Measurements from ENCODE around the gene SESN1. TPM values are rescaled to one million over a fixed set of nuclear protein-coding genes. Genes with fewer than 3 reads are reported as not detected.
"Not testable (repeated sequence)": the region's sequence is repeated elsewhere in the genome, so short reads cannot be mapped to it uniquely, and the experiment has no call there.

Gene SESN1
- total and polyA plus RNA-seq, 9 donors = 34.8 to 47.9 (median 40.9) TPM

DNA sequence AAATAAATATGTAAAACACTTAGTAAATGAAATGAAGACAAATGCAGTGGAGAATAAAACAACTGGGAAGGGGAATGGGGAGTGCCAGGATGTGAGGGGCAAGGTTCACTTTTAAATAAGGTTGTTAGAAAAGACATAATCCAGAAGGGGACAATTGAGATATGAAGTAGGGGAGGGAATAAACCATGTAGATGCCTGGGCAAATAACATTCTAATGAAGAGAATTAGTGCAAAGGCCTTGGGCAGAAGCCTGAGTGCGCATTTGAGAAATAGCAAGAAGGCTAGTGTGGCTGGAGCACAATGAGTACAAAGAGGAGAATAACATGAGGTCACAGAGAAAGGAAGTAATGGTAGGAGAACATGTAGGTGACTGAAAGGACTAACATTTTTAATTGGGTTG is 3.0 kb upstream of the SESN1 start:
- peaks cover 4% of the 10 kb centered on the region for H3K36me3 ChIP-seq (ENCODE audit: control insufficient read depth, insufficient read depth, low read length)
- no peak overlapping the region for H3K27ac ChIP-seq (ENCODE audit: low read length)
- H3K4me1 ChIP-seq (ENCODE audit: control insufficient read depth, insufficient read depth, low read length) = peaks cover 5% of the 10 kb centered on the region
- no peaks in the 10 kb centered on the region for H3K27me3 ChIP-seq (ENCODE audit: control insufficient read depth, insufficient read depth, low read length)
- no peak for DNase-seq
- no peaks in the 10 kb centered on the region for H3K9me3 ChIP-seq (replicated peaks; ENCODE audit: control insufficient read depth, low read depth, low read length)
- 100% methylated on average over 1 of the region's 1 CpG for WGBS (ENCODE audit: insufficient coverage)
- H3K4me3 ChIP-seq (ENCODE audit: low read length) = no peak overlapping the region

DNA sequence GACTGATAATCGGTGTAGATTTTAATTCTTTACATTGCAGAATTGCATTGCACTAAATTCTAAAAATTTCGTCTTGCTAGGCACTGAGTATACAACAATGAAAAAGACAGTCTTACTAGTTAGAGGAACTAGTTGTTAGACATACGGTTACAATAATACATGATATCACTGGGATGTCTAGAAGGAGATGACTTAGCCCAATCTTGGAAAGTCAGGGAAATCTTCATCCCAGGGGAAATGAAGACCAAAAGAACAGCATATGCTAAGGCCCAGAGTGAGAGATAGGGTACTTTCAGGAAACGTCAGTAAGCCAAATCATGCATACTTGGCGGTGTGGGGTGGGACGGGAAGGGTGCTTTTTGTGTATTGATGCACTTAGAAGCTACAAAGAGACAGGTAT is 1.6 kb upstream of the SESN1 start:
- Histone ChIP-seq H3K36me3 (ENCODE audit: control insufficient read depth, insufficient read depth, low read length) (peaks cover 2% of the 10 kb centered on the region), H3K27me3 (ENCODE audit: control insufficient read depth, insufficient read depth, low read length) (no peaks in the 10 kb centered on the region), H3K27ac (ENCODE audit: low read length) (peak overlapping the region; percentile 100), H3K9me3 (replicated peaks; ENCODE audit: control insufficient read depth, low read depth, low read length) (no peaks in the 10 kb centered on the region), H3K4me3 (ENCODE audit: low read length) (peak overlapping the region; percentile 81), H3K4me1 (ENCODE audit: control insufficient read depth, insufficient read depth, low read length) (peaks cover 7% of the 10 kb centered on the region)
- DNase-seq = no peak
- WGBS (ENCODE audit: insufficient coverage) = 57% methylated on average over 3 of the region's 6 CpGs

DNA sequence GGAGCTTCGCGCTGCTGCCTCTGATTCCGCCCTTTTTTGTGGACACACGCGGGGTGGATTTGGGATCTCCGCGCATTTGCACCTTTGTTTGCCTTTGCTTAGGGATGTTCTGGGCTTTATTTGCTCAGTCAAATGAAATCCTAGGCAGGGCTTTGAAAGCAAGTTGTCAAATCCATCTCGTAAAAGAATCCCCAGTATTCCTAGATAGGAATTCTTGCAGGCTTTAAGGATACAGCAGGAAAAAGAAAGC is 1.1 kb upstream of the SESN1 start:
- Histone ChIP-seq H3K36me3 (ENCODE audit: control insufficient read depth, insufficient read depth, low read length) (peaks cover 2% of the 10 kb centered on the region), H3K27me3 (ENCODE audit: control insufficient read depth, insufficient read depth, low read length) (no peaks in the 10 kb centered on the region), H3K4me3 (ENCODE audit: low read length) (peak overlapping the region; percentile 81), H3K4me1 (ENCODE audit: control insufficient read depth, insufficient read depth, low read length) (peaks cover 8% of the 10 kb centered on the region), H3K9me3 (replicated peaks; ENCODE audit: control insufficient read depth, low read depth, low read length) (no peaks in the 10 kb centered on the region), H3K27ac (ENCODE audit: low read length) (peak overlapping the region; percentile 100)
- no peak for DNase-seq
- WGBS (ENCODE audit: insufficient coverage) = 0% methylated on average over 5 of the region's 8 CpGs

DNA sequence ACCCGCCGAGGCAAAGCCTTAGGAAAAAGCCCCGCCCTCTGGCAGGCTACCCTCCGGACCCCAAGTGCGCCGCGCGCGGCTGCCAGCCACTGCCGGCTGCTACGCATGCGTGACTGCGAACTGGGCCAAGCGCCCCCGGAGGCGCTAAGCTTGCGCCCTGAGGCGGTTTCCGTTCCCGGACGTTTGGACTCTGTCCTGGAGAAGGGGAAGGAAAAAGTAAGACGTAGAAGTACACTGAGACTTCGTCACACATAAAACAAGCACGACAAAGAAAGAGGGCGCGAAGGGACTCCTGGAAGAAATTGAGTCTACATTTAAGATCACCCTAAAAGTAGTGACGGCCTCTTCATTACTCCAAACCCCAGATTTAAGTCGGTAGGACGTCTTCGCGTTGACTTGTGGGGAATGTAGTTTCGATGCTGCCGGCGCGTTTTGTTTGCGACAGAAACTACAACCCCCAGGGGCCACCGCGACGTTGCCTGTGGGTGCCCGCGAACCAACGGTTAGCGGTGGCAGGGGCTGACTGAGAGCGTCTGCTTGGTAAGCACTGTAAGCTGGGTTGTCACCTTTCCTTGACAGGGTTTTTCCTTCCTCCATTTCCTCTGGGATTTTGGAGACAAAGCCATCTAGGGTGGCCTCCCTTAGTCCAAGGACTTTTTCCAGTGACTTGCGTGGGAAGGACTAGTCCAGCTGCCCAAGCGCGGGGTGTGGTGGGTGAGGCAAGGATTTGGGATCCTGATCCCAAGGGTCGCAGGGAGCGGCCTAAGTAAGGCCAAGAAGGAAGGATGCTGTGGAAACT is 589 bp upstream of the SESN1 start, which contains the start of gene CEP57L1:
Gene CEP57L1, plus strand, starts transcription at position 472 of the 799 bp plus-strand sequence. CDS start 49,715 bp downstream, outside the sequence.
- Histone ChIP-seq H3K36me3 (ENCODE audit: control insufficient read depth, insufficient read depth, low read length) (peaks cover 2% of the 10 kb centered on the region), H3K9me3 (replicated peaks; ENCODE audit: control insufficient read depth, low read depth, low read length) (no peaks in the 10 kb centered on the region), H3K4me1 (ENCODE audit: control insufficient read depth, insufficient read depth, low read length) (peaks cover 11% of the 10 kb centered on the region), H3K27ac (ENCODE audit: low read length) (peak within 1 kb of the TSS; percentile 100), H3K4me3 (ENCODE audit: low read length) (peak within 1 kb of the TSS; percentile 81), H3K27me3 (ENCODE audit: control insufficient read depth, insufficient read depth, low read length) (no peaks in the 10 kb centered on the region)
- 2% methylated on average over 14 of the region's 49 CpGs for WGBS (ENCODE audit: insufficient coverage)
- peak; percentile 100 for DNase-seq

DNA sequence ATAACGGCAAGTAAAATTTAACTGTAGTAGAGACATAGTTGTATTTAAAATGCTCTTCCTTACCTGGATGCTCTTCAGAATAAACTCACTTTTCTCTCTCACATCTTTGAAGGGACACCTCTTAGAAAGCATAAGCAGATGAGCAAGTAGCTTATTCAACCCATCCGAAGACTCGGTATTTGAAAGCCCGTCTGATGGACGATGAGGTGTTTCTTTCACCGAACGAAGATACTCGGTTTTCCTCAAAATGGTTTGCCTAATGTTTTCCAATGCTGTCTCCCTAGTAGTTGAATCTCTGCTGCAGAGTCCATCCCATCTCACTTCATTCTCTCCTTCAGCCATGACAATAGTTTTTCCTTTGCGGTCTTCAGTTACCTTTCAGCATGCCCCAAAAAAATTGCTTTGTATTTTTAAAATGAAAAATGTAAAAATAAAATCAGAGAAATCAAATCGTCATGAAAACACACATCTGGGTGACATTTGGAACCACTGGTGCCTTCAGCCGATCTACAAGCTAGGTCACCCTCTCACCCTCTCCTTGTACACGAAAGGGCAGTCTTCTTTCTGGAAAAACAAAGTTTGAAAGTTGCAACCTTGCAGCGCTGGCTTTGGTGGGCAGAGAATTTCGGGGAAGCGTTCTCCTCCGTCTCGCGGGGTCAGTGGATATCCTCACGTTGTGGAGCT is 772 bp downstream of the SESN1 start:
- no peaks in the 10 kb centered on the region for H3K9me3 ChIP-seq (replicated peaks; ENCODE audit: control insufficient read depth, low read depth, low read length)
- H3K4me1 ChIP-seq (ENCODE audit: control insufficient read depth, insufficient read depth, low read length) = peaks cover 11% of the 10 kb centered on the region
- H3K4me3 ChIP-seq (ENCODE audit: low read length) = peak overlapping the region; percentile 81
- H3K27me3 ChIP-seq (ENCODE audit: control insufficient read depth, insufficient read depth, low read length) = no peaks in the 10 kb centered on the region
- 0% methylated on average over 15 of the region's 19 CpGs for WGBS (ENCODE audit: insufficient coverage)
- DNase-seq = peak; percentile 53
- H3K36me3 ChIP-seq (ENCODE audit: control insufficient read depth, insufficient read depth, low read length) = peaks cover 2% of the 10 kb centered on the region
- peak overlapping the region; percentile 100 for H3K27ac ChIP-seq (ENCODE audit: low read length)

DNA sequence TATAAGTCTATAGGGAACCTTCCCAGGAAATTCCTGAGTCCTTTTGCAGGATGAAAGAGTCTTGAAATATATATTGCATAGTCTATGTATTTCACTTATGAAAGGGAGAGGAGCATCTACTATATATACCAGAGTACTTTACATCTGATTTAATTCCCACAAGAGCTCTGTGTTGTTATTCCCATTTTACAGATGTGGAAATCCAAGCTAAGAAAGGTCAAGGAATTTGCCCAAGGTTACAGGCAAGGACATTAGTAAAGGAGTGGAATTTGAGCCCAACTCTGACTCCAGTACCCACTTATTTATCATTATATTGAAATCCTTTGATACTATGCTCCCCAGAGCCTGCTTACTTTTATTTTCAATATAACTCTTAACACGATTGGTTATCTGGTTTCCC is 2.6 kb downstream of the SESN1 start:
- no peak for DNase-seq
- H3K9me3 ChIP-seq (replicated peaks; ENCODE audit: control insufficient read depth, low read depth, low read length) = no peaks in the 10 kb centered on the region
- no peak overlapping the region for H3K27ac ChIP-seq (ENCODE audit: low read length)
- H3K36me3 ChIP-seq (ENCODE audit: control insufficient read depth, insufficient read depth, low read length) = no peaks in the 10 kb centered on the region
- peaks cover 13% of the 10 kb centered on the region for H3K4me1 ChIP-seq (ENCODE audit: control insufficient read depth, insufficient read depth, low read length)
- WGBS (ENCODE audit: insufficient coverage) = no CpG with 5 or more reads among the region's 1 CpG
- peak overlapping the region; percentile 81 for H3K4me3 ChIP-seq (ENCODE audit: low read length)
- no peaks in the 10 kb centered on the region for H3K27me3 ChIP-seq (ENCODE audit: control insufficient read depth, insufficient read depth, low read length)

DNA sequence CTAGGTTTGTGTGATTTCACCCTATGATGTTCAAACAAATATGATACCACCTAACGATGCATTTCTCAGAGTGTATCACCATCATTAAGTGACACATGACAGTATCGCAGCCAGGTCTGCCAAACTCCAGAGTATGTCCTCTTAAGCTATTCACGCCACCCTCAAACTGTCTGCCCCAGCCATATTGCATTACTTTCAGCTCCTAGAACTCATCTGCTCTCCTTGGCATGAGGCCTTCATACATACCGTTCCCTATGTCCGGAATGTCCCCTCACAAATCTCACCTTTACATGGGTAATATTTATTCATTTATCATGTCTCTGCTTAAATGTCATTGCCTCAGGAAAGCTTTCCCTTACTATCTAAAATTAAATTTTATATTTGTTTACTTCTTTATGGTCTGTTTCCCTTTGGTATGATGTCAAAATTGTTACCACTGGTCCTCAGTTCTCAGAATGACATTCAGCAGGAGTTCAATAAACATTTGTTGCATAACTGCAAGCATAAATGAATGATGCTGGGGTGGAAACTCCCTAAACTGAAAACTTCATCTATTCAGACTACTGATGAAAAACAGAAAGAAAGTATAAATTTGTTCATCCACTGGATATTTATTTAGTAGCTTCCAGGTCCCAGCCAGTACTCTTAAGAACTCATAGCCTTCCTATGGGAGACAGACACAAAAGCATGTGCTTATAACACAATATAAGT is 3.2 kb downstream of the SESN1 start:
- peaks cover 11% of the 10 kb centered on the region for H3K4me1 ChIP-seq (ENCODE audit: control insufficient read depth, insufficient read depth, low read length)

DNA sequence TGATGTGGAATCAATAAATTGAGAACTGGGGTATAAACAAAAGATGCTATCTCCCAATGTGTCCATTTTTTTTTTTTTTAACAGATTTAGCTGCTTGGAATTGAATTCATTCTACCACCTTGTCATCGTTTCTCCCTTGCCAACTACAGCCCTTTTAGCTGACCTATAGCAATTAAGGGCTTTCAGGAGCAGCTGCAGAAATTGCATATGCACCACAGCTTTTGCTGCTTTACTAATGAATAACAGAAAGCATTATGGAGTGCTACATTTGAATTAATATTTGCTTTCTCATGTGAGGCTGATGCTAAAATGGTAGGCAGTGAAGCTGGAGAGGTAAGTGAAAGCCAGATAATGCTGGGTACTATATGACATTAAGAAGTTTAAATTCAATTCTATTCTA is 5.7 kb downstream of the SESN1 start:
- Histone ChIP-seq H3K9me3 (replicated peaks; ENCODE audit: control insufficient read depth, low read depth, low read length) (no peaks in the 10 kb centered on the region), H3K4me3 (ENCODE audit: low read length) (no peak overlapping the region), H3K4me1 (ENCODE audit: control insufficient read depth, insufficient read depth, low read length) (peaks cover 8% of the 10 kb centered on the region), H3K27ac (ENCODE audit: low read length) (no peak overlapping the region), H3K36me3 (ENCODE audit: control insufficient read depth, insufficient read depth, low read length) (peaks cover 3% of the 10 kb centered on the region), H3K27me3 (ENCODE audit: control insufficient read depth, insufficient read depth, low read length) (no peaks in the 10 kb centered on the region)
- WGBS (ENCODE audit: insufficient coverage) = no CpG with 5 or more reads among the region's 1 CpG
- no peak for DNase-seq

More for the DNA sequence above, 3.2 kb downstream of the SESN1 start:
- Histone ChIP-seq H3K27me3 (ENCODE audit: control insufficient read depth, insufficient read depth, low read length) (no peaks in the 10 kb centered on the region), H3K9me3 (replicated peaks; ENCODE audit: control insufficient read depth, low read depth, low read length) (no peaks in the 10 kb centered on the region), H3K4me3 (ENCODE audit: low read length) (peak overlapping the region; percentile 81), H3K27ac (ENCODE audit: low read length) (no peak overlapping the region), H3K36me3 (ENCODE audit: control insufficient read depth, insufficient read depth, low read length) (no peaks in the 10 kb centered on the region)
- WGBS (ENCODE audit: insufficient coverage) = 88% methylated on average over 3 of the region's 5 CpGs
- DNase-seq = no peak

DNA sequence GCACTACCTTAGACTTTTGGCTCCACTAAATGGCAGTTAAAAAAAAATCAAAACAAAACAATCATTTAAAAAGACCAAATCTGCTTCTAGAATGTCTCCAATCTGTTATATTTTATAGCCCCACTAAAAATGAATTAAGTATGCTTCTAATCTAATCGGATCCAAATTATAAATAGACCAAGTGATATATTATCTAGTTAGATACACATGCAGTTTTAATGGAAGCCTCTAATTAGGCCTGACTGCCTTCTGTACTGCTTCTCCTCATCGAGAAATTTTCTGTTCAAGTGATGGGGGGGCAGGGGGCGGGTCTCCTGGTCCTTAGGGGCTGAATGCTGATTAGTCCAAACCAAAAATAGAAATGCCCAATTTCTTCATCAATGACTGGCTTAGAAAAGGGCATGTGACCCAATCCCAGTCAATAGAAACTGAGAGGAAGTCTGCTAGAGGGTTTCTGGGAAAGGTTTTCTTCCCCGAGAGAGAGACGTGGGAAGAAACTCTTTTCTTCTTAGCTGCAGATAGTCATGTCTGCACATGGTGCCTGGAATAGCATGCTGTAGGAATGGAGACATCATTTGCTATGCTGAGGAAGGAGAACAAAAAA is 6.9 kb downstream of the SESN1 start:
- DNase-seq = no peak
- no peaks in the 10 kb centered on the region for H3K27me3 ChIP-seq (ENCODE audit: control insufficient read depth, insufficient read depth, low read length)
- no peak overlapping the region for H3K4me3 ChIP-seq (ENCODE audit: low read length)
- peaks cover 8% of the 10 kb centered on the region for H3K4me1 ChIP-seq (ENCODE audit: control insufficient read depth, insufficient read depth, low read length)
- peaks cover 3% of the 10 kb centered on the region for H3K36me3 ChIP-seq (ENCODE audit: control insufficient read depth, insufficient read depth, low read length)
- no peaks in the 10 kb centered on the region for H3K9me3 ChIP-seq (replicated peaks; ENCODE audit: control insufficient read depth, low read depth, low read length)
- 77% methylated on average over 2 of the region's 5 CpGs for WGBS (ENCODE audit: insufficient coverage)
- peak overlapping the region; percentile 63 for H3K27ac ChIP-seq (ENCODE audit: low read length)

DNA sequence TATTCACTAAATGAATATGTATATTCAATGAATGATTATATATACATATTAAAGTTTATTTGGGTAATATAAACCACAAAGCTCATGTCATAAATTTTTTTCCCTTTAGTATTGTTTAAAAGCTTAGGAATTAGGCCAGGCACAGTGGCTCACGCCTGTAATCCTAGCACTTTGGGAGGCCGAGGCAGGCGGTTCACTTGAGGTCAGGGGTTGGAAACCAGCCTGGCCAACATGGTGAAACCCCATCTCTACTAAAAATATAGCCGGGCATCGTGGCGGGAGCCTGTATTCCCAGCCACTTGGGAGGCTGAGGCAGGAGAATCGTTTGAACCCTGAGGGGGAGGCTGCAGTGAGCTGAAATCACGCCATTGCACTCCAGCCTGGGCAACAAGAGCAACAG is 10.5 kb downstream of the SESN1 start:
- DNase-seq; H3K27me3 ChIP-seq (ENCODE audit: control insufficient read depth, insufficient read depth, low read length); H3K36me3 ChIP-seq (ENCODE audit: control insufficient read depth, insufficient read depth, low read length); H3K4me1 ChIP-seq (ENCODE audit: control insufficient read depth, insufficient read depth, low read length); H3K4me3 ChIP-seq (ENCODE audit: low read length); H3K27ac ChIP-seq (ENCODE audit: low read length); H3K9me3 ChIP-seq (replicated peaks; ENCODE audit: control insufficient read depth, low read depth, low read length): not testable (repeated sequence)
- WGBS (ENCODE audit: insufficient coverage) = 70% methylated on average over 3 of the region's 8 CpGs

Measured in muscle of leg (tissue), 11 donors.